SK-N-MC (cell line): Measurements from ENCODE around the gene CASTOR2.

ENCODE experiments used
- EZH2 ChIP-seq: fragments of 200-600 bp; sonication (generic); IDR thresholded peaks from one replicate; pipeline ENCODE4 v1.6.1; 2017; ENCODE audit warnings: antibody characterized with exemption
- POLR2AphosphoS5 ChIP-seq: IDR thresholded peaks from 2 replicates; pipeline ENCODE4 v1.6.1; 2012; ENCODE audit warnings: mild to moderate bottlenecking, low read depth, low read length, borderline replicate concordance

DNA sequence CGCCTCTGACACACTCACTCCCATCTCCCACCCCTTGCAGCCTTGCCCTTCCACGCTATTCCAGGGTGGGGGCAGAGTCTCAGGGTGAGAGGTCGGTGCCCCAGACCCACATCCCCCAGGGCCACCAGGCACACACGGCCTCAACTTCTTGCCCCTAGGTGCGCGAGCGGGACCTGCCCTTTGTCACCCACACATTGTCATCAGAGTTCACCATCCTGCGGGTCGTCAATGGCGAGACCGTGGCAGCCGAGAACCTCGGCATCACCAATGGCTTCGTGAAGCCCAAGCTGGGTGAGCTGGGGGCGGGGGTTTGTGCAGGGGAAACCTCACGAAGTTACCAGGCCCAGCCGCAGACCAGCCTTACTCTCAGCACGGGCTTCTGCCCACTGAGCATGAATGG is 53.3 kb downstream of the CASTOR2 start:
- TF ChIP-seq POLR2AphosphoS5 (no peak), EZH2 (no peak)
